ENCODE measurements around the gene CRHR1.

The CRHR1 gene

GRCh38 chr17:45759761-45760160, 24.4 kb upstream of the CRHR1 start:
- no peak for FAIRE-seq

- FAIRE-seq = no peak
Measured at GRCh38 chr17:45761957-45762565, 22.1 kb upstream of the CRHR1 start.

GRCh38 chr17:45763182-45763581, 20.9 kb upstream of the CRHR1 start:
- FAIRE-seq = no peak

- no peak for FAIRE-seq
Measured at GRCh38 chr17:45764479-45764878, 19.6 kb upstream of the CRHR1 start.

GRCh38 chr17:45768000-45768399, 16.1 kb upstream of the CRHR1 start:
- no peak for FAIRE-seq

- no peak for FAIRE-seq
Measured at GRCh38 chr17:45770632-45771270, 13.4 kb upstream of the CRHR1 start.

GRCh38 chr17:45771271-45771959, 12.7 kb upstream of the CRHR1 start:
- no peak for FAIRE-seq

- FAIRE-seq = no peak
Measured at GRCh38 chr17:45775148-45775547, 9.0 kb upstream of the CRHR1 start.

GRCh38 chr17:45775576-45776011, 8.5 kb upstream of the CRHR1 start:
- FAIRE-seq = no peak

- no peak for FAIRE-seq
Measured at GRCh38 chr17:45776896-45777295, 7.2 kb upstream of the CRHR1 start.

- FAIRE-seq = no peak
Measured at GRCh38 chr17:45777388-45777787, 6.7 kb upstream of the CRHR1 start.

- FAIRE-seq = no peak
Measured at GRCh38 chr17:45780921-45781320, 3.2 kb upstream of the CRHR1 start.

- no peak for FAIRE-seq
Measured at GRCh38 chr17:45782889-45783592, 1.1 kb upstream of the CRHR1 start.

- no peak for FAIRE-seq
Measured at GRCh38 chr17:45783593-45784292, 377 bp upstream of the CRHR1 start.

- no peak for FAIRE-seq
Measured at GRCh38 chr17:45784741-45785479, 790 bp downstream of the CRHR1 start.

GRCh38 chr17:45785480-45786193, 1.5 kb downstream of the CRHR1 start:
- no peak for FAIRE-seq

GRCh38 chr17:45786349-45786748, 2.2 kb downstream of the CRHR1 start:
- no peak for FAIRE-seq

GRCh38 chr17:45787044-45787443, 2.9 kb downstream of the CRHR1 start:
- no peak for FAIRE-seq

- FAIRE-seq = no peak
Measured at GRCh38 chr17:45787656-45788055, 3.5 kb downstream of the CRHR1 start.

- FAIRE-seq = no peak
Measured at GRCh38 chr17:45788057-45788456, 3.9 kb downstream of the CRHR1 start.

- FAIRE-seq = no peak
Measured at GRCh38 chr17:45789874-45790273, 5.8 kb downstream of the CRHR1 start.

Measured in colon (tissue), 2 donors.